IgD-negative memory B cell (primary cell): ENCODE measurements around the gene CHAF1A. TPM values are rescaled to one million over a fixed set of nuclear protein-coding genes. Genes with fewer than 3 reads are reported as not detected.

Experiments
- H3K27ac Mint-ChIP-seq, 3 donors: one replicate each; pipeline ENCODE4 v1.8.0; 2020 to 2022; ENCODE audit warnings: mild to moderate bottlenecking in 3 of 3, mixed read lengths in 3 of 3, moderate library complexity in 1 of 3
- H3K27me3 Mint-ChIP-seq: one replicate; pipeline ENCODE4 v1.8.0; 2021; ENCODE audit warnings: mixed read lengths
- H3K36me3 Mint-ChIP-seq: one replicate; pipeline ENCODE4 v1.8.0; 2020; ENCODE audit warnings: mild to moderate bottlenecking, mixed read lengths
- H3K4me1 Mint-ChIP-seq, 3 donors: one replicate each; pipeline ENCODE4 v1.8.0; 2020 to 2022; ENCODE audit warnings: mixed read lengths in 3 of 3, mild to moderate bottlenecking in 1 of 3
- H3K4me3 Mint-ChIP-seq, 4 donors: one replicate each; pipeline ENCODE4 v1.8.0; 2020 to 2022; ENCODE audit warnings: mild to moderate bottlenecking in 4 of 4, mixed read lengths in 4 of 4, moderate library complexity in 3 of 4
- H3K9me3 Mint-ChIP-seq, 3 donors: one replicate each; pipeline ENCODE4 v1.8.0; 2020 to 2021; ENCODE audit warnings: mixed read lengths in 3 of 3, mild to moderate bottlenecking in 1 of 3
- polyA plus RNA-seq: library from polyadenylated mRNA; unstranded; fragments of 300-500 nt; fragmentation: Illumina TruSeq; gene quantifications from one replicate; pipeline ENCODE4 v1.2.3, GENCODE V29; 2021

Gene CHAF1A
- polyA plus RNA-seq, 1 donor from 2014 or later = 6.9 TPM

DNA sequence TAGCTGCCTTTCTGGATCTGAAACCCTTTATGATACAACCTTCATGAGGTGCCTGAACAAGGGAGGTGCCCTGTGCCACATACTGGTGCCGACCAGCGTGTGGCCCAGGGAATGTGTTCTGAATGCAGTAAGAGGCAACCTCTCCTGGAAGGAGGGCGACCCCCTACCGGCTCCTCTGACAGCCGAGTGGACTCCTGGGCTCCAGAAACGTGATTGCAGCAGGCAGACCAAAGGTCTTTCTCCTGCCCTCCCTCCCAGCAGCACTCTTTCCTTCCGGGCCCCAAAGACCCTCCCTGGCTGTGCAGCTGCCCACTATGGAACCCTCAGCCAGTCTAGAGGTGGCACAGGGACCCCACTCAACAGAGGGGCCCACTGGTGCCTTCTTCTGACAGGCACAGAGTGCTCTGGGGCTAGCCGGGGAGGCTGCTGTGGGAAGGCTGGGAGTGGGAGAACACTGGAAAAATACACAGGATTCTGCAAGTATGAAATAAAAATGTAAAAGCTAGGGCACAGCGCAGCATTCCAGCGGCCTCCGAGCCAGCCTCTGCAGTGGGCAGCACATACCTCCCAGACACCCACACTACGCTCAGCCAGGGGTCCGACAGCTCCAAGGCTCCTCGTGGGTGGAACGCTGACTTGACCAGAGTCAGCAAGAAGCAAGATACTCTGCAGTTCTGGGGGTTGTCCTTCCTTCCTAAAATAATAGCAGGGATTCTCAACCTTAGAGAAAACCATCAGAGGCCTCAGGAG is 17.0 kb upstream of the CHAF1A start:
- Mint-ChIP-seq H3K9me3 (peaks cover 0 to 1% (median 0%) of the 10 kb centered on the region in 3 donors), H3K4me3 (no peak overlapping the region), H3K4me1 (peaks cover 8 to 20% (median 17%) of the 10 kb centered on the region in 3 donors), H3K36me3 (no peaks in the 10 kb centered on the region), H3K27ac (peak overlapping the region; percentile 23 to 65 (median 27)), H3K27me3 (no peaks in the 10 kb centered on the region)

DNA sequence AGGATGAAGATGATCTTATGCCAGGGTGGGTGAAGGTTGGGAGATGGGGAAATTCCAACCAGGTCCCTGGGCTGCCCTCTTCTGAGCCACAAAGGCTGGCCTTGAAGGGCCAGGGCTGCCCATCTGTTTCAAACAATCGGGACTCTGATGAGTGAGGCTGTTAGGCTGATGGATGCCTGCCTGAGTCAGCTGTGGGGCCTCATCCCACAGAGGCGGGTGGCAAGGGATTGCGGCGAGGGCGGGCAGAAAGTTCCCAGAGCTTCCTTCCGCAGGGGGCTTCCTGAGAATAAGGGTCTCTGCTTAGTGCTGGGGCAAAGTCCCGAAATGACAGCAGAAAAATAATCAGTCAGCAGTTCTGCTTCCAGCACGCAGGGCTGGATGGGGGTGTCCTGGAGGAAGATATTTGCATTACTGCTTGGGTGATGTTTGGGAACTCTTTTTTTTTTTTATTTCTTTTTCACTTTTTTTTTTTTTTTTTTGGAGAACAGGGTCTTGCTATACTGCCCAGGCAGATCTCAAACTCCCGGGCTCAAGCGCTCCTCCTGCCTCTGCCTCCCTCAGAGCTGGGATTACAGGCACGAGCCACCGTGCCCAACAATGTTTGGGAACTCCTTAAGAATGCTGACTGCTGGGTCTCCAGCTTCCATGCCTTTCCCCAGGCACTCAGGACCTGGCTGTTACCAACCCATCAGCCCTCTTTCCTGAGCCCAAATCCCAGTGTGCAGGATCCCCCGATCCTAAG is 16.2 kb upstream of the CHAF1A start:
- Mint-ChIP-seq H3K4me1 (peaks cover 5 to 15% (median 15%) of the 10 kb centered on the region in 3 donors), H3K27me3 (no peaks in the 10 kb centered on the region), H3K4me3 (no peak overlapping the region), H3K36me3 (no peaks in the 10 kb centered on the region), H3K27ac (peak overlapping the region in 1 of 3 donors; percentile 23), H3K9me3 (peaks cover 0 to 1% (median 0%) of the 10 kb centered on the region in 3 donors)

DNA sequence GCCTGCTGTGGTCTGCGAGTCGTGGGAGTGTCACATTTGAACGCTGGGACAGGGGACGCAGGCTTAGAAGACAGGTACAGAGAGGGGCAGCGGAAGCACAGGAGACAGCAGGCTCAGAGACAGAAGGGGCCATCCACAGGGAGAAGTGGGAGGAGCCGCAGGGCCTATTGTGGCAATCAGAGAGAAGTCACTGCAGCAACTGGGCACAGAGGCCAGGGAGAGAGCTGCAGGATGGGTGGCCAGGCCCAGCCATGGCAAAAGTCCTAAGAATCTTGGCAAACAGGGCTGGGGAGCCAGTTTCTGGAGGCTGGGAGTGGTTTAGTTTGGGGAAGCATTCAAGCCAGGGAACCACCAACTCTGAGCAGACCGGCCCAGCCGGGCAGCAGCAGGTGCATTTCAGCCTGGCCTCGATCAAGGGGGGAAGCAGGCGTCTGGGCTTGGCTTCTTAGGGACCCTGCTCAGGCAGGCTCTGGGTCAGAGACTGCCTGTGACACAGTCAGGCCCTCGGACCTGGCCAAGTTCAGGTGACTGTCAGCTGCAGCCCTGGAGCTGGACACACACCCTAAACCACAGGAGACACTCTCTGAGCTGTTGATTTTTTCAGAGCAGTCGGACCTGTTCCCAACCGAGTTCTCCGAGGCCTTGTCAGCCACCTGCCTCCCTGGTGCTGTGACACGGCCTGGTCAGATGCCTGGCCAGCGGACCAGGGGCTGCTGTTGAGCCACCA is 13.9 kb upstream of the CHAF1A start:
- Mint-ChIP-seq H3K27me3 (no peaks in the 10 kb centered on the region), H3K27ac (no peak overlapping the region), H3K4me3 (no peak overlapping the region), H3K4me1 (peaks cover 0 to 12% (median 11%) of the 10 kb centered on the region in 3 donors), H3K36me3 (no peaks in the 10 kb centered on the region), H3K9me3 (peaks cover 0 to 1% (median 0%) of the 10 kb centered on the region in 3 donors)

DNA sequence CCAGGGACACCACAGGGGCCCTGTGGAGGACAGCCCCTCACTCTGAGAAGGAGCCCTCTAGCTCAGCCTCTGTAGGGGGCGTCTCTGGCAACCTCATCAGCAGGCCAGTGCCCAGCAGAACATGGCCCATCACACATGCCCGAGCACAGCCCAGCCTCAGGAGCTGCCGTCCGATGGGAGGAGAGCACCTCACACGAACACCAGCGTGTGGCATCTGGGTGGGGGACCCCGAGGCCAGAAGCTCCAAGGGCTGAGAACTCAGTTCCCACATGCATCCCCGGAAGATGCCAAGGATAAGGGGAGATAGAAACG is 13.4 kb upstream of the CHAF1A start:
- Mint-ChIP-seq H3K27ac (no peak overlapping the region), H3K4me1 (peaks cover 2 to 14% (median 14%) of the 10 kb centered on the region in 3 donors), H3K27me3 (no peaks in the 10 kb centered on the region), H3K9me3 (peaks cover 0 to 1% (median 0%) of the 10 kb centered on the region in 3 donors), H3K36me3 (no peaks in the 10 kb centered on the region), H3K4me3 (no peak overlapping the region)

- no peaks in the 10 kb centered on the region for H3K27me3 Mint-ChIP-seq
- peaks cover 8 to 19% (median 17%) of the 10 kb centered on the region in 3 donors for H3K4me1 Mint-ChIP-seq
- H3K27ac Mint-ChIP-seq = peak overlapping the region in 1 of 3 donors; percentile 18
- H3K9me3 Mint-ChIP-seq = peaks cover 0 to 1% (median 0%) of the 10 kb centered on the region in 3 donors
- H3K36me3 Mint-ChIP-seq = no peaks in the 10 kb centered on the region
- no peak overlapping the region for H3K4me3 Mint-ChIP-seq
Measured at GRCh38 chr19:4389511-4390016, 12.9 kb upstream of the CHAF1A start.

DNA sequence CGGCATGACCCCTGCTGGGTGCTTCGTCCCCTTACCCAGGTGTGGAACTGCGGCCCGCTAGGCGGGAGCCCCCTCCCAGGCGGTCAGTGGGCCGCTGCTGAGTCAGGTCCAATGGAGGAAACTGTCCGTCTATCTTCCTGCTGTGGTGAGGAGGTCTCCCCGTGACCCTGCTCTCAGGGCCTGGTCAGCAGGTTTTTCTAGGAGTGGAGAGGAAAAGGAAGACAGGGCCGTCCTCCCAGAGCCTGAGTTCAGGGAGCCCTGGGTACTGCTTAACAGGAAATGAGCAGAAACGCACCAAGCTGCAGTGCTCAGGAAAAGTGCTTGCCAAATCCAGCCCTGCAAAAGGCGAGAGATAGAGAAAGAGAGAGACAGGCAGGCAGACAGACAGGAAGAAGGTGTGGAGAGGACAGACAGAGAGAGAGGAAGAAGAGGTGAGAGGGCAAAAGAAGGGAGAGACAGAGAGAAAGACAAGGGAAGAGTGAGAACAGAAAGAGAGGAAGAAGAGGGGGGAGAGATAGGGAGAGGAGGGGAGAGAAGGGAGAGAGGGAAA is 12.3 kb upstream of the CHAF1A start:
- no peaks in the 10 kb centered on the region for H3K27me3 Mint-ChIP-seq
- peak overlapping the region in 2 of 3 donors; percentile 18 to 83 for H3K27ac Mint-ChIP-seq
- H3K36me3 Mint-ChIP-seq = no peaks in the 10 kb centered on the region
- H3K4me1 Mint-ChIP-seq = peaks cover 13 to 19% (median 17%) of the 10 kb centered on the region in 3 donors
- H3K4me3 Mint-ChIP-seq = no peak overlapping the region
- H3K9me3 Mint-ChIP-seq = peaks cover 0 to 1% (median 0%) of the 10 kb centered on the region in 3 donors

DNA sequence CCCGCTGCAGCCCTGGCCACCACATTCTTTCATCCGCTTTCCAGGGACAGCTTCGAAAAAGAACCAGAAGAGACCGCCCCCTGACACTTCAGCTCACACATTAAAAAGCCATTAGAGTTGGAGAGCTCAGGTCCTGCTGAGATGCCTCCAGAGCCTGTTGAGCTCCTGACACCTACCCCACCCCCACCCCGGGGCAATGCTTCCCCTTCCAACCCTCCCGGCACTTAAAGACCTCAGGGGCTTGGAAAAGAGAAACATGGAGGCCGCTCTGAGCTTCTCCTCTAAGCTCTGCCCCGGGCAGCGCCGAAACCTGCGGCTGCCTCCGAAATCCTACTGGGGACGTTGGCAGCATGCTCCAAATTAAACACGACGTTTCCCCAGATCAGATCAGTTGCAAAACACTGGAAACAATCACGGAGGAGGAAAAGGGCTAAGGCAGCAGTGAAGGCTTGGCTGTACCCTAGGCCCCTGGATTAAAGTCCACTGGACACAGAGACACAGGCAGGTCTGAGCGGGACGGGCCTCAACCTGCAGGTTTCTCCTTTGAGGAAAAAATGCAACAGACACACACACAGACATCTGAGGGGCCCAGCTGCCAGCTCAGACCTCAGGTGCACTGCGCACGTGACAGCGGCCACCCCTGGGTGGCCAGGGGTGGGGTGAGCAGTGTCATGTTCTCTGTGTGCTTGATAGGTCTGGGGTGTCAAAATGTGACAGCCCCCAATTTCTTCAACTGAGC is 11.7 kb upstream of the CHAF1A start:
- no peaks in the 10 kb centered on the region for H3K27me3 Mint-ChIP-seq
- H3K36me3 Mint-ChIP-seq = no peaks in the 10 kb centered on the region
- peak overlapping the region in 1 of 3 donors; percentile 35 for H3K27ac Mint-ChIP-seq
- peaks cover 0 to 1% (median 0%) of the 10 kb centered on the region in 3 donors for H3K9me3 Mint-ChIP-seq
- no peak overlapping the region for H3K4me3 Mint-ChIP-seq
- peaks cover 16 to 17% (median 17%) of the 10 kb centered on the region in 3 donors for H3K4me1 Mint-ChIP-seq

DNA sequence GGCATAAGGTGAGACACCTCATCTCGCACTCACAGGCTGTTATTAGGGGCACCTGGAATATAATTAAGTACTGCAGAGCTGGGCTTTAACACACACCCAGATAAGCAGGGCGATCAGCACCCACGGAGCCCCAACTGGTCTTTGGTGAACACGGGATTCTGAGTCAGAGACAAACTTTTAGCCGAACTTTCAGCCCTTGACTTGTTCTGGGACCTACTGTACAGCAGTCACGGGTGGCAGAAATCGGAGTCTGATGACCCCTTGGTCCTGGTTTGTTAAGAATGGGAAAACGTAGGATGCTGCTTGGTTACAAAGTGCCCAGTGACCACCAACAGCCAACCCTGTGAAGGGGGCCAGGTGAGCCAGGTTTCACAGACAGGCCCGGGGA is 11.1 kb upstream of the CHAF1A start:
- Mint-ChIP-seq H3K36me3 (no peaks in the 10 kb centered on the region), H3K4me1 (peaks cover 16 to 20% (median 17%) of the 10 kb centered on the region in 3 donors), H3K9me3 (peaks cover 0 to 1% (median 0%) of the 10 kb centered on the region in 3 donors), H3K27me3 (no peaks in the 10 kb centered on the region), H3K27ac (peak overlapping the region in 1 of 3 donors; percentile 35), H3K4me3 (no peak overlapping the region)

DNA sequence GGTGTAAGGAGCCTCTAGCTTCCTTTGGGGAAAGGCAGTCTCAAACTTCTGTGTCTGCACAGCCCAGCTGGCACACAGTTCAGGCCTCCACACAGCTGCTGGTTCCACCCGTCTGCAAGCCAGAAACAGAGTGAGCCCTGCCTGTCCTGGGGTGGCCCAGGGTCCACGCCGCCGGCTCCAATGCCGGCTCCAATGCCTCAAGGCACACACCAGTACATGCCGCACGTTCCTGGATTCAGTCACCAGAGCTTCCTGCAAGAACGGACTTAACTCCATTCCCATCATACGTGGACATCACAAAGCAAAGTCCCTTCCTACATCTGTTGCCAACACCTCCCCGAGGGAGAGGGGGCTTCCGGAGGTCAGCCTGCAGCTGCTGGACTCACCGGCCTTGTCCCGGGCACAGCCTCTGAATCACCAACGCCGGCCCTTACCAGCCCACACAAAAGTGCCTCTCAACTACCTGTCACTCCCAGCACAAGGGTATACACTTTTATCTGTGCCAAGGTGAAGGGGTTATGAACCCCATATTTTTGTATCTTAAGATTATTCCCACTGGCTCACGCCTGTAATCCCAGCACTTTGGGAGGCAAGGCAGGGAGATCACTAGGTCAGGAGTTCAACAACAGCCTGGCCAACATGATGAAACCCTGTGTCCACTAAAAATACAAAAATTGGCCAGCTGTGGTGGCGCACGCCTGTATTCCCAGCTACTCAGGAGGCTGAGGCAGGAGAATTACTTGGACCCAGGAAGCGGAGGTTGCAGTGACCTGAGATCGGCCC is 10.5 kb upstream of the CHAF1A start:
- H3K27me3 Mint-ChIP-seq = no peaks in the 10 kb centered on the region
- no peaks in the 10 kb centered on the region for H3K36me3 Mint-ChIP-seq
- H3K4me1 Mint-ChIP-seq = peaks cover 20 to 21% (median 20%) of the 10 kb centered on the region in 3 donors
- H3K27ac Mint-ChIP-seq = peak overlapping the region in 2 of 3 donors; percentile 21 to 33
- H3K9me3 Mint-ChIP-seq = peaks cover 0 to 1% (median 0%) of the 10 kb centered on the region in 3 donors
- no peak overlapping the region for H3K4me3 Mint-ChIP-seq

DNA sequence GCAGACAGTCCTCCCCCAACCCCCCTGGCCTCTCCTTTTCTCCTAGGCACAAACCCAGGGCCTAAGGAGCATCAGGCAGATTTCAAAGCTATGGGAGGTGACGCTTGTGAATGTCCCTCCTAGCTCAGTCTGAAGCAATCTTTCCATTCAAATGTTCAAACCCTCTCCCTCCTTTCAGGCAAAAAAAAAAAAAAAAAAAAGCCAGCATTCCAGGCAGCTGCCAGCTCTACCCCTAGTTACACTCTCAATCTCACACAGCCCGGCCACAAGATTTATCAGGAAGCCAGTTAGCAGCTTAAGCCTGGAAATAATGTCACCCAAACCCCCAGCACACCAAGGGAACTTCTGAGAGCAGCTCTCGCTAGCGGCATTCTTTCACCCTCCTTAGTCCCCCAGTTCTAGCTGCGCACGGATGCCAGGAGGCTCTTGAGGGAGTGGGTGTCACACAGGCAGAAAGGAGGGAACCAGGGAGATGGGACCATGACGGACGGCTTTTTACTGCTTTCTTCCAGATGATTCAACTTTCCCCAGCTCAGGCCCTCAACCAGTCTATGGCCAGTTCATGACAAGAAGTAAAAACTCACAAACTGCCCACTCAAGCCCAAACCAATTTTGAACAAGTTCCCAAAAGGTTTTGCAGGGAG is 8.4 kb upstream of the CHAF1A start:
- Mint-ChIP-seq H3K9me3 (peaks cover 0 to under 1% (median 0%) of the 10 kb centered on the region in 3 donors), H3K4me3 (no peak overlapping the region), H3K27ac (peak overlapping the region in 1 of 3 donors; percentile 23), H3K36me3 (no peaks in the 10 kb centered on the region), H3K4me1 (peaks cover 19 to 30% (median 22%) of the 10 kb centered on the region in 3 donors), H3K27me3 (no peaks in the 10 kb centered on the region)

DNA sequence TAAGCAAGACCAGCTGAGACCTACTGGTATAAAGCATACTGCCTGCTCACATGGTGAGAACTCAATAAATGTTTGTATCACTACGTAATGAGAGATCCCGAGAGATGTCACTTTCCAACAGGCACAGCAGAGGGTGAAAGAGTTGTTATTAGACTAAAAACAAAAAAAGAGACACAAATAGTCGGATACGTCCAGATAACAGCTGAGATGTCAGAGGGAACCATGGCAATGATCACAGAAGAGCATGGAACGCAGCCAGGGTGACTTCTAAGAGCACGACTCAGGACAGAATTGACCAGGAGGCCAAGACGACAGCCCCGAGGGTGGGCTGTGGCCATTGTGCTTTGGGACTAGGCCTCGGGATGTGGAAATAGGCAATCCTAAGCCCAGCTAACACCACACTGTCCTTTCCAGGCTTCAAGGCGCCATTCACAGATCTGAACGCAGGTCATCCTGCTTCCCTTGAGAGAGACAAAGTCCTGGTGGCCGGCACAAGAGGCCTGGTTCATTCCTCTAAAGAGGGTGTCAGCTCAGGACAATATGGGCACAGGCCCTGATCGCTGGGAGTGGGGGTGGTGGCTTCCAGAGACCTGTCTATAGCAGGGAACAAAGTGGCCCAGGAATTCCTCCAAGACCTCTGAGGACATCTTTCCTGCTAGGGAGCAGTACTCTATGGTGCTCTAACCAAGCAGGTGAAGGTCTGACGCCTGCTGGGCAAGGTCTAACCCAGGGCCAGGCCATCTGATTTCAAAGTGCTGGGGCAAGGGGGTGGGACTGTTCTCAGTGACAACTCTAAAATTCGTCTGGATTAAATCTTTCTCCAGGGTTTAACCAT is 5.3 kb upstream of the CHAF1A start:
- Mint-ChIP-seq H3K27me3 (no peaks in the 10 kb centered on the region), H3K36me3 (no peaks in the 10 kb centered on the region), H3K27ac (peak overlapping the region in 1 of 3 donors; percentile 20), H3K9me3 (no peaks in the 10 kb centered on the region), H3K4me3 (peak overlapping the region in 3 of 4 donors; percentile 32 to 76 (median 38)), H3K4me1 (peaks cover 34 to 38% (median 37%) of the 10 kb centered on the region in 3 donors)

GRCh38 chr19:4399812-4400134 is 2.7 kb upstream of the CHAF1A start:
- Mint-ChIP-seq H3K4me1 (peaks cover 31 to 43% (median 40%) of the 10 kb centered on the region in 3 donors), H3K4me3 (peak overlapping the region; percentile 83 to 93 (median 89)), H3K27me3 (no peaks in the 10 kb centered on the region), H3K9me3 (no peaks in the 10 kb centered on the region), H3K27ac (peak overlapping the region in 2 of 3 donors; percentile 86 to 97), H3K36me3 (no peaks in the 10 kb centered on the region)
